ENCODE results near the gene SH3RF1.
"Not testable (repeated sequence)": the region's sequence is repeated elsewhere in the genome, so short reads cannot be mapped to it uniquely, and the experiment has no call there.

Gene SH3RF1

GRCh38 chr4:169270810-169271691 lies at the start of gene SH3RF1:
Gene SH3RF1, minus strand, starts transcription at chr4:169270956. Its CDS starts 1,744 bp downstream, at chr4:169269212.
- DNase-seq = peak; percentile 31
- peaks cover 11% of the 10 kb centered on the region for H3K4me1 Mint-ChIP-seq (ENCODE audit: low read depth)
- no peaks in the 10 kb centered on the region for H3K36me3 Mint-ChIP-seq (ENCODE audit: low read depth)
- H3K9me3 Mint-ChIP-seq = no peaks in the 10 kb centered on the region
- no peak within 1 kb of the TSS for H3K27ac Mint-ChIP-seq
- H3K27me3 Mint-ChIP-seq = peaks cover 80% of the 10 kb centered on the region
- H3K4me3 Mint-ChIP-seq = peak within 1 kb of the TSS; percentile 78

GRCh38 chr4:169315530-169316343 lies 45.0 kb upstream of the SH3RF1 start:
- no peak overlapping the region for H3K27ac Mint-ChIP-seq
- no peak for DNase-seq
- H3K9me3 Mint-ChIP-seq = no peaks in the 10 kb centered on the region
- H3K4me3 Mint-ChIP-seq = no peak overlapping the region
- H3K4me1 Mint-ChIP-seq (ENCODE audit: low read depth) = no peaks in the 10 kb centered on the region
- peaks cover 27% of the 10 kb centered on the region for H3K27me3 Mint-ChIP-seq
- no peaks in the 10 kb centered on the region for H3K36me3 Mint-ChIP-seq (ENCODE audit: low read depth)

- no peak for DNase-seq
- Mint-ChIP-seq H3K9me3 (no peaks in the 10 kb centered on the region), H3K36me3 (ENCODE audit: low read depth) (no peaks in the 10 kb centered on the region), H3K27ac (no peak overlapping the region), H3K27me3 (peaks cover 27% of the 10 kb centered on the region), H3K4me1 (ENCODE audit: low read depth) (no peaks in the 10 kb centered on the region), H3K4me3 (no peak overlapping the region)
Measured at GRCh38 chr4:169314906-169315305, 44.1 kb upstream of the SH3RF1 start.

- no peak for DNase-seq
- H3K4me1 Mint-ChIP-seq (ENCODE audit: low read depth) = no peaks in the 10 kb centered on the region
- H3K36me3 Mint-ChIP-seq (ENCODE audit: low read depth) = no peaks in the 10 kb centered on the region
- no peak overlapping the region for H3K27ac Mint-ChIP-seq
- H3K4me3 Mint-ChIP-seq = no peak overlapping the region
- H3K9me3 Mint-ChIP-seq = no peaks in the 10 kb centered on the region
- peaks cover 27% of the 10 kb centered on the region for H3K27me3 Mint-ChIP-seq
Measured at GRCh38 chr4:169313732-169314131, 43.0 kb upstream of the SH3RF1 start.

- H3K4me1 Mint-ChIP-seq (ENCODE audit: low read depth) = no peaks in the 10 kb centered on the region
Measured at GRCh38 chr4:169312690-169313422, 42.1 kb upstream of the SH3RF1 start.

GRCh38 chr4:169311643-169312365 lies 41.0 kb upstream of the SH3RF1 start:
- Mint-ChIP-seq H3K27me3 (peaks cover 22% of the 10 kb centered on the region), H3K9me3 (peaks cover 2% of the 10 kb centered on the region), H3K36me3 (ENCODE audit: low read depth) (no peaks in the 10 kb centered on the region), H3K4me3 (no peak overlapping the region), H3K27ac (no peak overlapping the region), H3K4me1 (ENCODE audit: low read depth) (no peaks in the 10 kb centered on the region)
- no peak for DNase-seq

More at GRCh38 chr4:169312690-169313422, 42.1 kb upstream of the SH3RF1 start:
- Mint-ChIP-seq H3K27ac (no peak overlapping the region), H3K9me3 (peaks cover 2% of the 10 kb centered on the region), H3K27me3 (peaks cover 27% of the 10 kb centered on the region), H3K4me3 (no peak overlapping the region), H3K36me3 (ENCODE audit: low read depth) (no peaks in the 10 kb centered on the region)
- DNase-seq = no peak

- H3K27me3 Mint-ChIP-seq = peaks cover 12% of the 10 kb centered on the region
- H3K27ac Mint-ChIP-seq = no peak overlapping the region
- peaks cover 2% of the 10 kb centered on the region for H3K9me3 Mint-ChIP-seq
- H3K36me3 Mint-ChIP-seq (ENCODE audit: low read depth) = no peaks in the 10 kb centered on the region
- no peak overlapping the region for H3K4me3 Mint-ChIP-seq
- DNase-seq = no peak
- no peaks in the 10 kb centered on the region for H3K4me1 Mint-ChIP-seq (ENCODE audit: low read depth)
Measured at GRCh38 chr4:169309326-169309967, 38.7 kb upstream of the SH3RF1 start.

- H3K4me1 Mint-ChIP-seq (ENCODE audit: low read depth) = no peaks in the 10 kb centered on the region
- no peak for DNase-seq
- H3K27ac Mint-ChIP-seq = no peak overlapping the region
- no peak overlapping the region for H3K4me3 Mint-ChIP-seq
- H3K9me3 Mint-ChIP-seq = peaks cover 2% of the 10 kb centered on the region
- H3K27me3 Mint-ChIP-seq = peaks cover 5% of the 10 kb centered on the region
- no peaks in the 10 kb centered on the region for H3K36me3 Mint-ChIP-seq (ENCODE audit: low read depth)
Measured at GRCh38 chr4:169307576-169307975, 36.8 kb upstream of the SH3RF1 start.

GRCh38 chr4:169305651-169306050 lies 34.9 kb upstream of the SH3RF1 start:
- Mint-ChIP-seq H3K27ac (no peak overlapping the region), H3K9me3 (peaks cover 3% of the 10 kb centered on the region), H3K4me1 (ENCODE audit: low read depth) (no peaks in the 10 kb centered on the region), H3K27me3 (no peaks in the 10 kb centered on the region), H3K4me3 (no peak overlapping the region), H3K36me3 (ENCODE audit: low read depth) (no peaks in the 10 kb centered on the region)
- no peak for DNase-seq

GRCh38 chr4:169305173-169305572 lies 34.4 kb upstream of the SH3RF1 start:
- no peak overlapping the region for H3K27ac Mint-ChIP-seq
- peaks cover 3% of the 10 kb centered on the region for H3K9me3 Mint-ChIP-seq
- no peak for DNase-seq
- H3K4me1 Mint-ChIP-seq (ENCODE audit: low read depth) = no peaks in the 10 kb centered on the region
- H3K4me3 Mint-ChIP-seq = no peak overlapping the region
- H3K36me3 Mint-ChIP-seq (ENCODE audit: low read depth) = no peaks in the 10 kb centered on the region
- H3K27me3 Mint-ChIP-seq = no peaks in the 10 kb centered on the region

- Mint-ChIP-seq H3K27ac (no peak overlapping the region), H3K9me3 (peaks cover 1% of the 10 kb centered on the region), H3K36me3 (ENCODE audit: low read depth) (no peaks in the 10 kb centered on the region), H3K4me1 (ENCODE audit: low read depth) (peaks cover 5% of the 10 kb centered on the region), H3K4me3 (no peak overlapping the region), H3K27me3 (peaks cover 41% of the 10 kb centered on the region)
- DNase-seq = no peak
Measured at GRCh38 chr4:169295822-169296221, 25.1 kb upstream of the SH3RF1 start.

- Mint-ChIP-seq H3K27me3 (peaks cover 43% of the 10 kb centered on the region), H3K36me3 (ENCODE audit: low read depth) (no peaks in the 10 kb centered on the region), H3K27ac (no peak overlapping the region), H3K4me1 (ENCODE audit: low read depth) (peaks cover 5% of the 10 kb centered on the region), H3K9me3 (no peaks in the 10 kb centered on the region), H3K4me3 (no peak overlapping the region)
- no peak for DNase-seq
Measured at GRCh38 chr4:169293343-169294176, 22.8 kb upstream of the SH3RF1 start.

- not testable (repeated sequence) for H3K4me1 Mint-ChIP-seq (ENCODE audit: low read depth); H3K4me3 Mint-ChIP-seq; H3K36me3 Mint-ChIP-seq (ENCODE audit: low read depth); DNase-seq; H3K27ac Mint-ChIP-seq; H3K9me3 Mint-ChIP-seq
- peaks cover 17% of the 10 kb centered on the region for H3K27me3 Mint-ChIP-seq
Measured at GRCh38 chr4:169287983-169288382, 17.2 kb upstream of the SH3RF1 start.
